Skeletal muscle satellite cell (primary cell): ENCODE measurements around the gene POLR3C.
A peak's percentile ranks its signal among the peaks of the same experiment; 100 is the strongest.

Experiments
- H3K27me3 ChIP-seq: 2 replicates; pipeline ENCODE4 v1.7.0; 2013; ENCODE audit warnings: low read length; ENCODE audit not compliant: control insufficient read depth, insufficient read depth
- H3K36me3 ChIP-seq: 2 replicates; pipeline ENCODE4 v1.7.0; 2013; ENCODE audit warnings: mild to moderate bottlenecking, control low read depth, low read length; ENCODE audit not compliant: insufficient read depth
- H3K4me1 ChIP-seq: 2 replicates; pipeline ENCODE4 v1.7.0; 2013; ENCODE audit warnings: low read length; ENCODE audit not compliant: control insufficient read depth, insufficient read depth
- H3K4me2 ChIP-seq: 2 replicates; pipeline ENCODE4 v1.7.0; 2013; ENCODE audit warnings: mild to moderate bottlenecking, low read length
- H3K4me3 ChIP-seq: 2 replicates; pipeline ENCODE4 v1.7.0; 2013; ENCODE audit warnings: low read length
- H3K9ac ChIP-seq: 2 replicates; pipeline ENCODE4 v1.7.0; 2013; ENCODE audit warnings: mild to moderate bottlenecking, low read depth, low read length, moderate library complexity
- H3K9me3 ChIP-seq: replicated peaks from 2 replicates; pipeline ENCODE4 v1.7.0; 2013; ENCODE audit warnings: mild to moderate bottlenecking, control low read depth, low read length

Gene POLR3C

GRCh38 chr1:145878724-145879123 is 54.7 kb downstream of the POLR3C start:
- Histone ChIP-seq H3K9me3 (no peaks in the 10 kb centered on the region), H3K4me2 (no peak overlapping the region), H3K27me3 (no peaks in the 10 kb centered on the region), H3K4me1 (no peaks in the 10 kb centered on the region), H3K9ac (no peak overlapping the region), H3K36me3 (no peaks in the 10 kb centered on the region), H3K4me3 (no peak overlapping the region)

GRCh38 chr1:145879775-145880174 is 55.8 kb downstream of the POLR3C start:
- peaks cover 5% of the 10 kb centered on the region for H3K4me1 ChIP-seq
- H3K9ac ChIP-seq, result no peak overlapping the region
- H3K36me3 ChIP-seq, result no peaks in the 10 kb centered on the region
- H3K4me3 ChIP-seq, result no peak overlapping the region
- no peak overlapping the region for H3K4me2 ChIP-seq
- no peaks in the 10 kb centered on the region for H3K27me3 ChIP-seq
- H3K9me3 ChIP-seq, result no peaks in the 10 kb centered on the region

- Histone ChIP-seq H3K9ac (no peak overlapping the region), H3K4me3 (no peak overlapping the region), H3K27me3 (no peaks in the 10 kb centered on the region), H3K36me3 (no peaks in the 10 kb centered on the region), H3K4me1 (peaks cover 13% of the 10 kb centered on the region), H3K4me2 (peak overlapping the region; percentile 87), H3K9me3 (no peaks in the 10 kb centered on the region)
Measured at GRCh38 chr1:145884675-145885074, 60.7 kb downstream of the POLR3C start.

DNA sequence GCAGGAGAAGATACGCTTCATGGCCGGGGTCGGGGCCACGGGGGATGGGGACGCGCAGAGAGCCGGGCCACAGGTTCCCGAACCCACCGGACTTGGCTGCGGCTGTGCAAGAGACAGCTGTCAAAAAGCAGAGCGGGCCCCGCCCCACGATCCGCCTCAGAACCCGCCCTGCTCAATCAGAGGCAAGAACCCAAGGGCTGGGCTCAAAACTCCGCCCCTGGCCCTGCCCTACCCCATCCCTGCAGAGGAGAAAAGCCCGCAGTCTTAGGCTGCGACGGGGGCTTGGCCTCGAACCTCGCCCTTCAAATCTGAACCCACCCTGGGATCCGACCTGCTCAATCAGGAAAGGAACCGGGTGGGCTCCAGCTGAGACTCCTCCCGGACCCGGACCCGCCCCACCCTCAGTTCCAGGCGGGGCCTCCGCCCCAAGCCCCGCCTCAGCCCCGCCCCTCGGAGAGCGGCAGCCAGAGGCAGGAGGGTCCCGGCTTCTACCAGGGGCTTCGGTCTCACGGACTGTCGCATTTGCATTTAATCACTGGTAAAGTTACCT is 61.8 kb downstream of the POLR3C start, which contains the start of gene ANKRD35:
Gene ANKRD35 (minus strand): TSS at position 129 of the 550 bp plus-strand sequence. CDS start 108 bp downstream, at position 21.
- Histone ChIP-seq H3K4me3 (peak within 1 kb of the TSS; percentile 83), H3K27me3 (no peaks in the 10 kb centered on the region), H3K9me3 (no peaks in the 10 kb centered on the region), H3K36me3 (no peaks in the 10 kb centered on the region), H3K4me1 (peaks cover 18% of the 10 kb centered on the region), H3K9ac (peak within 1 kb of the TSS; percentile 39), H3K4me2 (peak within 1 kb of the TSS; percentile 87)

DNA sequence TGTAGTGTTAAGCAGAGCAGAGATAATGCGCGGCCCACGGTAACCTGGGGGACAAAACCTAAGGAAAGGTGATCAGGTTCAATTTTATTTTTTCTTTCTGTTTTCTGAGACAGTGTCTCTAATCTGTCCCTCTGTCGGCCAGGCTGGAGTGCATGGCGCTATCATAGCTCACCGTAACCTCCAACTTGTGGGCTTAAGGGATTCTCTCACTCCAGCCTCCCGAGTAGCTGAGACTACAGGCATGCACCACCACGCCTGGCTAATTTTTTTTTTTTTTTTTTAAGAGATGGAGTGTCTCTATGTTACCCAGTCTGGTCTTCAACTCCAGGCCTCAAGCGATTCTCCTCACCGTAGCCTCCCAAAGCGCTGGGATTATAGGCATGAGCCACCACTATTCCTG is 62.4 kb downstream of the POLR3C start:
- H3K9ac ChIP-seq, result peak overlapping the region; percentile 39
- no peaks in the 10 kb centered on the region for H3K36me3 ChIP-seq
- peak overlapping the region; percentile 83 for H3K4me3 ChIP-seq
- H3K4me1 ChIP-seq, result peaks cover 23% of the 10 kb centered on the region
- H3K9me3 ChIP-seq, result no peaks in the 10 kb centered on the region
- H3K27me3 ChIP-seq, result no peaks in the 10 kb centered on the region
- H3K4me2 ChIP-seq, result peak overlapping the region; percentile 87

- no peak overlapping the region for H3K4me3 ChIP-seq
Measured at GRCh38 chr1:145886816-145887215, 62.8 kb downstream of the POLR3C start.

DNA sequence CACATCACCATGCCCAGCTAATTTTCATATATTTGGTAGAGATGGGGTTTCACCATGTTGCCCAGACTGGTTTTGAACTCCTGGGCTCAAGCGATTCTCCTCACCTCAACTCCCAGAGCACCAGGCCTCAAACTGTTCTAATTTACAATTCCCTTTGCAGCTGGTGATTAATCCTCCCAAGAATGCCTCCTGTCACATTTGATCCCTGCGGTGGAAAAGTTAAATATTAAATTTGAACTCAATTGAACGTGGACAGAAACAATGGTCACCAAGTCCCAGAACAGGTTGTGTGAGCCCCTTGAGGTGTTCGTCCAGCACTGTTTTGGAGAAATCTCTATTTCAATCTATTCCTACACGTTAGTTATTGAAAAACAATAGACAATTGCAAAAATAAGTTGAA is 63.6 kb downstream of the POLR3C start:
- H3K4me2 ChIP-seq, result no peak overlapping the region
- no peaks in the 10 kb centered on the region for H3K9me3 ChIP-seq
- H3K4me1 ChIP-seq, result peaks cover 34% of the 10 kb centered on the region
- no peaks in the 10 kb centered on the region for H3K36me3 ChIP-seq
- no peaks in the 10 kb centered on the region for H3K27me3 ChIP-seq
- no peak overlapping the region for H3K9ac ChIP-seq
- H3K4me3 ChIP-seq, result no peak overlapping the region

More at GRCh38 chr1:145886816-145887215, 62.8 kb downstream of the POLR3C start:
- Histone ChIP-seq H3K9me3 (no peaks in the 10 kb centered on the region), H3K27me3 (no peaks in the 10 kb centered on the region), H3K36me3 (no peaks in the 10 kb centered on the region), H3K4me1 (peaks cover 28% of the 10 kb centered on the region), H3K4me2 (no peak overlapping the region), H3K9ac (no peak overlapping the region)

DNA sequence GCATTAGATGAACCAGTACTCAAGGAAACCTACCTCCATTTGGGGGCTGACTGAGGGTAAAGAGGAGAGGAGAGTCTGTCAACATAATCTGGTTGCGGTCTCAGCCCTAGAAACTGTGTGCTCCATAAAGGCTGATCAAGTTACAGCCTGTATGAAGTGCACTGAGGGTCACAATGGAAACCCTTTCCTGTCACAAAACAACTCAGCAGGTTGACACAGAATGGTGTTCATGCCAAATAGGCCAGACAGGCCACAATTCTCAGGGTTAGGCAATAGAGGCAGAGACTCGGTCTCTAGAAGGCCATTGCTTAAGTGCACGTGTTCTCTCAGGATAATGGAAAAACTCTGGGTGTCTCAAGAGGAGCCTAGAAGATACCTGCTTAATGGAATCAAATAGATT is 65.7 kb downstream of the POLR3C start:
- no peaks in the 10 kb centered on the region for H3K9me3 ChIP-seq
- peaks cover 14% of the 10 kb centered on the region for H3K36me3 ChIP-seq
- H3K4me1 ChIP-seq, result peaks cover 42% of the 10 kb centered on the region
- H3K4me3 ChIP-seq, result no peak overlapping the region
- H3K27me3 ChIP-seq, result no peaks in the 10 kb centered on the region
- H3K4me2 ChIP-seq, result no peak overlapping the region
- no peak overlapping the region for H3K9ac ChIP-seq

GRCh38 chr1:145891143-145891542 is 67.1 kb downstream of the POLR3C start:
- no peaks in the 10 kb centered on the region for H3K27me3 ChIP-seq
- peak overlapping the region; percentile 66 for H3K4me2 ChIP-seq
- H3K4me1 ChIP-seq, result peaks cover 33% of the 10 kb centered on the region
- H3K36me3 ChIP-seq, result peaks cover 27% of the 10 kb centered on the region
- H3K9me3 ChIP-seq, result no peaks in the 10 kb centered on the region
- peak overlapping the region; percentile 31 for H3K4me3 ChIP-seq
- peak overlapping the region; percentile 71 for H3K9ac ChIP-seq

- peak overlapping the region; percentile 77 for H3K9ac ChIP-seq
- peak overlapping the region; percentile 66 for H3K4me2 ChIP-seq
- H3K4me3 ChIP-seq, result peak overlapping the region; percentile 31
- H3K36me3 ChIP-seq, result peaks cover 34% of the 10 kb centered on the region
- no peaks in the 10 kb centered on the region for H3K9me3 ChIP-seq
- peaks cover 33% of the 10 kb centered on the region for H3K4me1 ChIP-seq
- H3K27me3 ChIP-seq, result no peaks in the 10 kb centered on the region
Measured at GRCh38 chr1:145891587-145892485, 67.8 kb downstream of the POLR3C start.

GRCh38 chr1:145892486-145893087 is 68.6 kb downstream of the POLR3C start:
- Histone ChIP-seq H3K4me1 (peaks cover 33% of the 10 kb centered on the region), H3K36me3 (peaks cover 41% of the 10 kb centered on the region), H3K4me2 (peak overlapping the region; percentile 66), H3K9ac (peak overlapping the region; percentile 77), H3K4me3 (peak overlapping the region; percentile 18), H3K9me3 (no peaks in the 10 kb centered on the region), H3K27me3 (no peaks in the 10 kb centered on the region)
